H9 (cell line): ENCODE results near the gene CDX2. TPM values are rescaled to one million over a fixed set of nuclear protein-coding genes. Genes with fewer than 3 reads are reported as not detected.

Experiments
- DNase-seq: peaks from one replicate; pipeline ENCODE4 v3.0.0-alpha.2; 2017
- H2AFZ ChIP-seq: one replicate; pipeline ENCODE4 v1.6.1; 2013; ENCODE audit warnings: mild to moderate bottlenecking, low read length, control low read depth, moderate library complexity
- H2AK5ac ChIP-seq: 2 replicates; pipeline ENCODE4 v1.6.1; 2013; ENCODE audit warnings: low read length, control low read depth, mixed read lengths; ENCODE audit not compliant: insufficient read length
- H2BK120ac ChIP-seq: one replicate; pipeline ENCODE4 v1.6.1; 2013; ENCODE audit warnings: low read depth, mild to moderate bottlenecking, low read length, control low read depth, inconsistent platforms; ENCODE audit not compliant: poor library complexity, severe bottlenecking
- H2BK12ac ChIP-seq: 2 replicates; pipeline ENCODE4 v1.6.1; 2013; ENCODE audit warnings: low read length, control low read depth, mixed read lengths, low read depth; ENCODE audit not compliant: insufficient read length
- H2BK15ac ChIP-seq: 2 replicates; pipeline ENCODE4 v1.6.1; 2013; ENCODE audit warnings: low read depth, low read length, control low read depth
- H2BK20ac ChIP-seq: one replicate; pipeline ENCODE4 v1.6.1; 2013; ENCODE audit warnings: low read depth, mild to moderate bottlenecking, low read length, control low read depth, inconsistent platforms; ENCODE audit not compliant: poor library complexity, severe bottlenecking
- H2BK5ac ChIP-seq: 2 replicates; pipeline ENCODE4 v1.6.1; 2013; ENCODE audit warnings: low read length, control low read depth, mixed read lengths; ENCODE audit not compliant: insufficient read length
- H3K14ac ChIP-seq: 2 replicates; pipeline ENCODE4 v1.6.1; 2013; ENCODE audit warnings: low read length, control low read depth; ENCODE audit not compliant: insufficient read depth
- H3K18ac ChIP-seq: 2 replicates; pipeline ENCODE4 v1.6.1; 2013; ENCODE audit warnings: low read depth, mild to moderate bottlenecking, mixed read lengths, low read length, control low read depth; ENCODE audit not compliant: insufficient read length
- H3K23ac ChIP-seq: 2 replicates; pipeline ENCODE4 v1.6.1; 2013; ENCODE audit warnings: low read length, control low read depth, mixed read lengths, low read depth; ENCODE audit not compliant: insufficient read length
- H3K23me2 ChIP-seq: 2 replicates; pipeline ENCODE4 v1.6.1; 2013; ENCODE audit warnings: low read depth, mild to moderate bottlenecking, mixed read lengths, low read length, control low read depth; ENCODE audit not compliant: insufficient read length, poor library complexity, severe bottlenecking
- H3K27ac ChIP-seq: 2 replicates; pipeline ENCODE4 v1.5.1; 2013; ENCODE audit warnings: low read length, control low read depth, mixed read lengths, low read depth; ENCODE audit not compliant: insufficient read length
- H3K27me3 ChIP-seq: 2 replicates; pipeline ENCODE4 v1.6.1; 2013; ENCODE audit warnings: low read length, control low read depth, inconsistent platforms; ENCODE audit not compliant: insufficient read depth
- H3K4ac ChIP-seq: 2 replicates; pipeline ENCODE4 v1.6.1; 2013; ENCODE audit warnings: low read depth, mild to moderate bottlenecking, control low read depth, inconsistent platforms, low read length, moderate library complexity
- H3K4me1 ChIP-seq: 2 replicates; pipeline ENCODE4 v1.6.1; 2013; ENCODE audit warnings: low read length, control low read depth, inconsistent platforms; ENCODE audit not compliant: insufficient read depth
- H3K4me2 ChIP-seq: 2 replicates; pipeline ENCODE4 v1.6.1; 2013; ENCODE audit warnings: low read length, control low read depth, mixed read lengths; ENCODE audit not compliant: insufficient read length, insufficient read depth
- H3K56ac ChIP-seq: 2 replicates; pipeline ENCODE4 v1.6.1; 2013; ENCODE audit warnings: low read depth, mild to moderate bottlenecking, mixed read lengths, low read length, control low read depth; ENCODE audit not compliant: insufficient read length
- H3K79me1 ChIP-seq: 2 replicates; pipeline ENCODE4 v1.6.1; 2013; ENCODE audit warnings: low read depth, mild to moderate bottlenecking, moderate library complexity, low read length, control low read depth, inconsistent platforms; ENCODE audit not compliant: insufficient read depth, poor library complexity, severe bottlenecking
- H3K79me2 ChIP-seq: 2 replicates; pipeline ENCODE4 v1.6.1; 2013; ENCODE audit warnings: low read length, control low read depth, inconsistent platforms; ENCODE audit not compliant: insufficient read depth
- H3K9ac ChIP-seq: 2 replicates; pipeline ENCODE4 v1.6.1; 2013; ENCODE audit warnings: low read length, control low read depth, mixed read lengths; ENCODE audit not compliant: insufficient read length; ENCODE audit errors: extremely low read depth
- H3K9me3 ChIP-seq: one replicate; pipeline ENCODE4 v1.6.1; 2013; ENCODE audit warnings: low read depth, low read length, inconsistent platforms; ENCODE audit not compliant: control insufficient read depth
- H3T11ph ChIP-seq: one replicate; pipeline ENCODE4 v1.6.1; 2013; ENCODE audit warnings: mild to moderate bottlenecking, low read length, control low read depth, inconsistent platforms
- H4K20me1 ChIP-seq: one replicate; pipeline ENCODE4 v1.6.1; 2013; ENCODE audit not compliant: control insufficient read depth, insufficient read length, insufficient read depth
- H4K5ac ChIP-seq: 2 replicates; pipeline ENCODE4 v1.6.1; 2013; ENCODE audit warnings: low read depth, mild to moderate bottlenecking, mixed read lengths, low read length, control low read depth; ENCODE audit not compliant: insufficient read length
- H4K8ac ChIP-seq: replicated peaks from 2 replicates; pipeline ENCODE4 v1.6.1; 2013; ENCODE audit warnings: low read length, control low read depth, mixed read lengths, low read depth; ENCODE audit not compliant: insufficient read length
- H4K91ac ChIP-seq: 2 replicates; pipeline ENCODE4 v1.6.1; 2013; ENCODE audit warnings: low read depth, mild to moderate bottlenecking, moderate library complexity, mixed read lengths, low read length, control low read depth; ENCODE audit not compliant: insufficient read length
- H3K27ac Mint-ChIP-seq, 3 experiments: 2 replicates in 2 of 3; 3 replicates in 1 of 3; pipeline ENCODE4 v1.8.0; 2020 to 2021; ENCODE audit warnings: mixed read lengths in 3 of 3, mild to moderate bottlenecking in 1 of 3, moderate library complexity in 1 of 3
- H3K27me3 Mint-ChIP-seq: 2 replicates; pipeline ENCODE4 v1.8.0; 2021; ENCODE audit warnings: low read depth, mild to moderate bottlenecking, moderate library complexity, mixed read lengths
- H3K36me3 Mint-ChIP-seq, 3 experiments: 2 replicates in 2 of 3; 3 replicates in 1 of 3; pipeline ENCODE4 v1.8.0; 2020 to 2021; ENCODE audit warnings: low read depth in 3 of 3, mixed read lengths in 3 of 3; ENCODE audit not compliant: insufficient read depth in 1 of 3
- H3K4me1 Mint-ChIP-seq, 2 experiments: 2 replicates each; pipeline ENCODE4 v1.8.0; 2020; ENCODE audit warnings: mixed read lengths in 2 of 2
- H3K4me3 Mint-ChIP-seq, 2 experiments: 2 replicates in 1 of 2; 3 replicates in 1 of 2; pipeline ENCODE4 v1.8.0; 2020 to 2021; ENCODE audit warnings: mild to moderate bottlenecking in 2 of 2, mixed read lengths in 2 of 2, moderate library complexity in 1 of 2
- H3K9me3 Mint-ChIP-seq, 2 experiments: 2 replicates in 1 of 2; 3 replicates in 1 of 2; pipeline ENCODE4 v1.8.0; 2020; ENCODE audit warnings: mild to moderate bottlenecking in 2 of 2, mixed read lengths in 2 of 2, moderate library complexity in 1 of 2
- CTCF ChIP-seq: fragments of 200-600 bp; sonication (generic); conservative IDR thresholded peaks from 3 replicates; pipeline ENCODE4 v1.8.0; 2021; ENCODE audit warnings: antibody characterized with exemption, mild to moderate bottlenecking
- WGBS: extraction: QIAGEN DNeasy Blood & Tissue Kit; methylation state at CpG from one replicate; pipeline ENCODE4 v1.1.7; 2013; ENCODE audit warnings: missing lambda C conversion rate, low lambda C conversion rate, mixed read lengths; ENCODE audit not compliant: insufficient read length; ENCODE audit errors: extremely low coverage; 5-methylcytosine and 5-hydroxymethylcytosine counted together
- total RNA-seq: library from RNA; stranded (reverse); gene quantifications from 2 replicates; pipeline ENCODE4 v1.2.1, GENCODE V29; 2021

The CDX2 gene
- total RNA-seq, 1 experiment from 2014 or later = not detected

- no peak overlapping the region for H3K56ac ChIP-seq
- no peak overlapping the region for H3K4ac ChIP-seq
- peaks cover 21 to 38% of the 10 kb centered on the region in 2 experiments for H3K4me1 Mint-ChIP-seq
- H3K14ac ChIP-seq = no peak overlapping the region
- H3T11ph ChIP-seq = no peak overlapping the region
- H3K9me3 Mint-ChIP-seq = peaks cover 7 to 12% of the 10 kb centered on the region in 2 experiments; a peak in 4 of 5 replicates
- DNase-seq = peak; percentile 35
- no peaks in the 10 kb centered on the region for H3K79me1 ChIP-seq
- H3K27me3 Mint-ChIP-seq = peaks cover 99% of the 10 kb centered on the region
- H3K23me2 ChIP-seq = no peaks in the 10 kb centered on the region
- peaks cover 6% of the 10 kb centered on the region for H4K20me1 ChIP-seq
- H3K27ac Mint-ChIP-seq = no peak overlapping the region
- no peaks in the 10 kb centered on the region; the same call in 1 of the 2 replicates for H3K4me1 ChIP-seq
- no peak overlapping the region for H2BK15ac ChIP-seq
- no peak overlapping the region; a peak in 2 of 5 replicates for H3K4me3 Mint-ChIP-seq
- H2BK5ac ChIP-seq = no peak overlapping the region
- no peak overlapping the region for H4K5ac ChIP-seq
- no peak for TF ChIP-seq CTCF
- peak overlapping the region; percentile 5 for H3K4me2 ChIP-seq
- H3K27me3 ChIP-seq = peaks cover 99% of the 10 kb centered on the region
- no CpG with 5 or more reads among the region's 41 CpGs for WGBS
- H2BK20ac ChIP-seq = no peak overlapping the region
- peaks cover 0 to 2% (median 0%) of the 10 kb centered on the region in 3 experiments; a peak in 1 of 7 replicates for H3K36me3 Mint-ChIP-seq
- no peak overlapping the region for H3K27ac ChIP-seq
- no peak overlapping the region for H2AK5ac ChIP-seq
- H3K23ac ChIP-seq = no peak overlapping the region
- no peaks in the 10 kb centered on the region for H3K9me3 ChIP-seq
- no peak overlapping the region for H4K8ac ChIP-seq
- H2BK12ac ChIP-seq = no peak overlapping the region
- H2AFZ ChIP-seq = no peak overlapping the region
- H2BK120ac ChIP-seq = no peak overlapping the region
- H3K79me2 ChIP-seq = no peaks in the 10 kb centered on the region
- no peak overlapping the region for H3K9ac ChIP-seq
- H4K91ac ChIP-seq = no peak overlapping the region
- no peak overlapping the region for H3K18ac ChIP-seq
Observed at GRCh38 chr13:27921421-27921960, 47.6 kb downstream of the CDX2 start.
